GM21529 (cell line): ENCODE measurements around the gene CRYAB.
"Not testable (repeated sequence)": the region's sequence is repeated elsewhere in the genome, so short reads cannot be mapped to it uniquely, and the experiment has no call there.

Experiments
- ATAC-seq: cut with Tn5 transposase; IDR thresholded peaks from one replicate; pipeline ENCODE4 v1.9.1; 2021; ENCODE audit not compliant: unreplicated experiment

The CRYAB gene

DNA sequence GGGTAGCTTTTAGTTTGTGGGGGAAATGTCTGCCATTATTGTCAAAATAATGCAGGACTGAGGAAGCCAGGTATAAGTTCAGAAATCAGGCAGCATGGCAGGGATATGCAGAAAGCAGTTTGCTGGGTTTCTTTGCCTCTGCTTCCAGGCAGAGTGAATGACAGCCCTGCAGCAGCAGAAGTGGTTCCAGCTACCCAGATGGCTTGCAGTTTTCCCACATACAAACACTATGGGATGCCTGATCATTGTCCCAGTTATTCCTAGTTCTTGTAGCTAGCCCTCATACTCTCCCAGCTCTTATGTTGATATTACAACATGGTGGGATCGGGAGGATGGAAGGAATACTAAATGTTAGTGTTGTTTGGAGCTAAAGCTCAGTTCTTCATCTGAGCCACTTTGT lies 22.7 kb upstream of the CRYAB start:
- ATAC-seq: no peak

DNA sequence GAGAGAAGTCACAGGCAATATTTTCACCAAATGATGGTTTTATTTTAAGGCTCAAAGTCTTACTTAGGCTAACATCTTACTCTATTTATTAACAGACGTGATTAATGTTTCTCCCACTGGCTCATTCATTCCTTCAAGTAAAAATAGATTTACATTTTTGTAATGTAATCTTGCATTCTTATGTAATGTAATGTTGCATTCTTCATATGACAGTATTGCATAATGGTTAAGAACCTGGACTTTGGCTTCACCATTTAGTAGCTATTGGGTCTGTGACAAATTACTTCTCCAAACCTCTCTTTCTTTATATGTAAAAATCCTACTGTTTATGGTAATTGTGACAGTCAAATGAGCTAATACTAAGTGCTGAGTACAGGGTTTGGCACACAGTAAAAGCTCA lies 22.3 kb upstream of the CRYAB start:
- no peak for ATAC-seq

- ATAC-seq: not testable (repeated sequence)
Measured at GRCh38 chr11:111933176-111933575, 21.6 kb upstream of the CRYAB start.

DNA sequence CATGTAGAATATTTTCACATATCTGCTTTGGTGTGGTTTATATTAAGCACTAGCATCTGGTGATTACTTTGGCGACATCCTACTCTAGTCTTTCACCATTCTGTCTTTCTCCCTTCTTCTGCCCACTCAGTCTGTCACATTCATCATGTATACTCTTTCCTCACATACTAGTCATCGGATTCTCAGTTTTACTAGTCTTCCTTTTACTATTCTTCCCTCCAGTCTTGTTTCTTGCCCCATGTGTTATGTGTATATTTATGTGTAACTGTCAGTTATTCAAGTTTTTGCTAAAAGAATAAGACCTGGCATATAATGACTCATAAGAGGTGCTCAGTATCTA lies 21.0 kb upstream of the CRYAB start:
- ATAC-seq: no peak

DNA sequence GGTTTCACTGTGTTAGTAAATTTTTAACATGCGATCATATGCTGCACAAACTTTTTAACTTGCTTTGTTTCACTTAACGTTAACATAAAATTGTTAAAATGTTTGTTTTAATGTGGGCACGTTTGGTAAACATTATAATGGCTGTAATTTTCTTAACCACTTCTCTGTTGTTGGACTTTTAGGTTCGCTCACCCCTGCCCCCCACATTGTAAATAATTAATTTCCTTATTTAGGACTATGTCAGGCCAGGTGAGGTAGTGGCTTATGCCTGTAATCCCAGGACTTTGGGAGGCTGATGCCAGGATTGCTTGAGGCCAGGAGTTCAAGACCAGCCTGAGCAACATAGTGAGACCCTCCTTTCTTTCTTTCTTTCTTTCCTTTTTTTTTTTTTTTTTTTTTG lies 18.9 kb upstream of the CRYAB start:
- no peak for ATAC-seq

DNA sequence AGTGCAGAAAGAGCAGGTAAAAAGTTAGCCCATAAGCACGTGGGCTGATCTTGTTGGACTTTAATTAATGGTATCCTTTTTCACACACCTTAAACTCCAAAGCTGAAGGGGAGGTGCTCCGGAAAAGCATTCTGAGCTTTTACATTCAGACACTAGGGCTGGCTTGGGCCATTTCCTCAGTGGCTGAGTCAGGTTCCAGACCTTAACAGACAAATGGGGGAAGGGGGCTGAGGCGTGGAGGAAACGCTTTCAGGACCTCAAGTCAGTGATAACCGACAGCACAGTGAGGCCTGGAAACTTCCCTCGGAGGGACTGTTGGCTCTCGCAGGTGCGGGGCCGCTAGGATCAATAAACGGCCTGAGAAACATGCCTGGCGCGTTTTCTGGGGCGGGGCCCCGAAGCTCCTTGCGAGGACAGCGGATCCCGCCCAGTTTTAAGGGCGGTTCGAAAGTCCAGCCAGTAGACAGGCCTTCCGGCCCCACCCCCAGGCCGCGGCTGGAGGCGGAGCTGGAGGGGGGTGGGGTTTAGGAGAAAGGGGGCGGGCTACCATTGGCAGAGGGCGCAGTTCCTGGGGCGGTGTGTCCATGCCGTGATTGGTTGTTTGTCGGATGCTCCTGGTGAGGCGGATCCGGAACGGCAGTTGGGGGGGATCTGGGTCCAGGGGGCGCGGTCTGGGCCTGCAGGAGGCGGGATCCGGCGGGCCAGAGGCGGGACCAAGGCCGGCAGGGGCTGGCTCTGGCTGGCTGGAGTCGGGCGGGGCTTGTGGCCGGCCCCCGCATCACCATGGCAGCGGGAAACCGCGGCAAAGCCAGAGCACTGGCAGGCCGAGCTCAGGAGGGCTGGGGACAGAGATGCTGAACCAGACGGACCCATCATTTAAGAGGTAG lies 15.2 kb upstream of the CRYAB start:
- ATAC-seq: peak; percentile 93

DNA sequence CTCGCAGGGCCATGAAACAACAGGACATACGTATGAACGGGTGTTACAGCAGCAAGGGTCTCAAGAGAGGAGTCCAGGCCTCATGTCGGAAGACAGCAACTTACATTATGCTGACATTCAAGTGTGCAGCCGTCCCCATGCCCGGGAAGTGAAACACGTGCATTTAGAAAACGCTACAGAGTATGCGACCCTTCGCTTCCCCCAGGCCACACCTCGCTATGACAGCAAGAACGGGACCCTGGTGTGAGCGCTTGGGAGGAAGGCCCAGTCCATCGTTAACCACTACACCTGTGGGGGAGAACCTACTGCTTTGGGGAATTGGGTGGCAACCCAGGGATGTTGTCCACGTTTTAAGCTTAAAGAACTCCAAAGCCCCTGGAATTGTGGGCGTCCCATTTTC lies 14.4 kb upstream of the CRYAB start:
- ATAC-seq: no peak

GRCh38 chr11:111923951-111924350 lies 12.4 kb upstream of the CRYAB start:
- no peak for ATAC-seq

GRCh38 chr11:111923351-111923788 lies 11.8 kb upstream of the CRYAB start:
- no peak for ATAC-seq

DNA sequence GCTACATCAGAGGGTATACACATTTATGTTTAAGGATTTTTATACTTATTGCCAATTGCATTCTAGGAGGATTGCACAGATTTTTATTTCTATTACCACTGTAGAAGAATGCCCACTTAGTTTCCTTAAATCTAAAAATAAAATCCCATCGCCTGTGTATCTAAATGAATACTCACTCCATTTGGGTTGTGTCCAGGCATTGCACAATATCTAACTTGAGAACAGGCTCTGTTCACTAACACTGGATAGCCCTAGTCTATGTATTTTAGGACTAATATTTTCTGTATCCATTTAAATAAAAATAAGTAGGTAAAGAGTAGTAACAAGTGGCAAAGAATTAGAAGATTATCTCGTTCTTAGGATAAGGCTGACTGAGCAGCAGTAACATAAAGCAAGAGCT lies 11.2 kb upstream of the CRYAB start:
- no peak for ATAC-seq

- no peak for ATAC-seq
Measured at GRCh38 chr11:111921541-111922230, 10.1 kb upstream of the CRYAB start.

DNA sequence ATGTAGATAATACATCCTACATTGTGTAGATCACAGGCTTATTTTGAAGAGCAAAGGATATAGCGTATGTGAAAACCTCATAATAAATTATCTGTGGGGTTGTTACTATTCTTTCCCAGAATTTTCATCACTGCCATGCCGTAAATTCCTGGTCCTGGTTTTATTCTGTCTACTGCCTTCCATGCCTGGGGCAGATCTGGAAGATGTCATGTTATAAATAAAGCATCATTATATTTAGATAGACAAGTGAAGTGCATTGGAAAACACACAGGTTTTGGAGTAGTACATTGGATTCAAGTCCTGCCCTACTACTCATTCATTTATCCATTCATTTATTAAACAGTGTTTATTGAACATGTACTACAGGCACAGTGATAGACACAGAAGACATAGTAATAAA lies 9.3 kb upstream of the CRYAB start:
- no peak for ATAC-seq

- no peak for ATAC-seq
Measured at GRCh38 chr11:111918390-111919256, 7.1 kb upstream of the CRYAB start, which contains the start of gene C11orf52. C11orf52 (plus strand) TSS chr11:111918913; CDS start chr11:111918973, 60 bp downstream.

DNA sequence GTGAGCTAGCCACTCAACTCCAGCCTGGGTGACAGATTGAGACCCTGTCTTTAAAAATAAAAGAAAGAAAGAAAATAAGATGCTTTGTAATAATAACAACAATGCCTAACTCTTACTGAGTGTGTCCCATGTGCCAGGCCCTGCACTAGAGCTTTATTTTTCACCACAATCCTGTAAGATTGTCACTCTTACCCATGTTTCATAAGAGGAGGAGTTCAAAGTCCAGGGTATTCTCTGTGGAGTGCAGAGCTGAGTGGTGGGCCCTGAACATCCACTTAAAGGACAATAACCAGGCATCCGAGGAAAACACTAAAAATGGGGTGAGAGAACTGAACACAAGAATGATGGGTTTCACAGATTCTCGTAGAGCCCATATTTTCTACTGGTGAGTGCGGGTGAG lies 6.2 kb upstream of the CRYAB start:
- no peak for ATAC-seq

- no peak for ATAC-seq
Measured at GRCh38 chr11:111917312-111917711, 5.7 kb upstream of the CRYAB start.

- ATAC-seq: no peak
Measured at GRCh38 chr11:111916768-111917167, 5.2 kb upstream of the CRYAB start.

DNA sequence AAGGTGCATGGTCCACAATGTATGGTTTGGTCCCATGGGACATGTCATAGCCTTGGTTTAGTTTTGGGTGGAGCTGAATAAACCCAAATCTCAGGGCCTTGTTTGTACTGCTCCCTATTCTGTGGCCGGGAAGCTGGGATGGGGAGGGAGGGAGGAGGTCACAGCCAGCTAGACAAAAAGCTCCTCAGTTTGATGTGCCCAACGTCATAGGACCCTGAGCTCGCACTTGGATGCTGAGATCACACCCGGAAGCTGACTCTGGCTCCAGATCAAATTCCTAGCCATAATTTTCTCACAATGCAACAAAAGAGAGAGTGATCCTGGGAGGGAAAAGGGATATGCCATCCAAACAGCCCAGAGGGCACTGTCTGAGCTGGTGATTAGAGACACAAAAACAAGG lies 2.4 kb upstream of the CRYAB start:
- ATAC-seq: no peak

DNA sequence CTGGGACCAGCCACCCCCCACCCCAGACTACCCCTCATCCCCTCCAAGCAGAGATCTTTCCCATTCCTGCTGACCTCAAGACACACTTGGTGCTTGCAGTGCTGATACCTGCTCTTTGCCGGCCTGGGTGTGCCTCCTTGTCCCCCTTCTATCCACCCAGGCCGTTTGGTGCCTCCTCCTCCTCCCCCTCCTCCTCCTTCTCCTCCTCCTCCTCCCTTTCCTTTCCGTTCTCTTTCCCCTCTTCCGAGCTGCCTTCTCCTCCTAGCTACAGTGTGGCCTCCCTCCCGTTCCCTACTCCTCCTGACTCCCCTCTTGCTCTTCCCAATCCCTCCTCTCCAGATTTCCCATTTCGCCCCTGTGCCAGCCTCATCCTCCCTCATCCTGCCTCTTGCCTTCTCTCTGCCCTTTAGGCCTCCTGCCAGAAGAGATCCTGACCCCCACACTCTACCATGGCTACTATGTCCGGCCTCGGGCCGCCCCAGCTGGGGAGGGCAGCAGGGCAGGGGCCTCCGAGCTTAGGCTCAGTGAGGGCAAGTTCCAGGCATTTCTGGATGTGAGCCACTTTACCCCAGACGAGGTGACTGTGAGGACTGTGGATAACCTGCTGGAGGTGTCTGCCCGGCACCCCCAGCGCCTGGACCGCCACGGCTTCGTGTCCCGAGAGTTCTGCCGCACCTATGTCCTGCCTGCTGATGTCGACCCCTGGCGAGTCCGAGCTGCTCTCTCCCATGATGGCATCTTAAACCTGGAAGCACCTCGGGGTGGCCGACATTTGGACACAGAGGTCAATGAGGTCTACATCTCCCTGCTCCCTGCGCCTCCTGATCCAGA lies 1.7 kb upstream of the CRYAB start:
- ATAC-seq: no peak

DNA sequence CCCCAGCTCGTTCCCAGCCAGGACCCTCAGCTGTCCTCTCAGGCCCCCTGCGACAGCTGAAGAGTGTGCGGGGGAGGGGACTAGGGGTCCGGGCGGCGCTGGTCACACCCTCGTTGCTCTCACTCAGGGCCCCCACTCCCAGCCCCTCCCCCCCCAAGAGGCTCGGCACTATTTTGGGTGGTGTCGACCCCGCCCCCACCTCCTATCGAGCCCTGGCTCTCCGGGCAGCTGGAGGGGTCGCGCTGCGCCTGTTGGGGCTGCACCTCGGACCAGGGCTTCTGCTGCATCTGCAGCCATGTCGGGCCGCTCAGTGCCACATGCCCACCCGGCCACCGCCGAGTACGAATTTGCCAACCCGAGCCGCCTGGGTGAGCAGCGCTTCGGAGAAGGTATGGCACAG lies 965 bp upstream of the CRYAB start, which contains the start of gene HSPB2:
HSPB2 (plus strand) TSS at position 200 of the 400 bp plus-strand sequence; CDS start at position 296, 96 bp downstream.
- no peak for ATAC-seq
